Activated T-cell treated with anti-CD3 and anti-CD28 coated beads for 1 hour (primary cell): Measurements from ENCODE around the gene ZNF879.

Experiments
- DNase-seq: peaks from one replicate; pipeline ENCODE4 v3.0.0-alpha.2; 2020; ENCODE audit warnings: low read depth

The ZNF879 gene

GRCh38 chr5:179008667-179009066 lies 14.9 kb upstream of the ZNF879 start:
- no peak for DNase-seq

GRCh38 chr5:179033004-179033580 lies 9.5 kb downstream of the ZNF879 start:
- DNase-seq, result no peak

GRCh38 chr5:179044765-179045164 lies 21.2 kb downstream of the ZNF879 start:
- no peak for DNase-seq

GRCh38 chr5:179051784-179052183 lies 28.2 kb downstream of the ZNF879 start:
- DNase-seq, result no peak

GRCh38 chr5:179054036-179054785 lies 30.6 kb downstream of the ZNF879 start:
- DNase-seq, result no peak

- no peak for DNase-seq
These were observed 31.3 kb downstream of the ZNF879 start for GRCh38 chr5:179054876-179055275.

- DNase-seq, result no peak
These were observed 31.8 kb downstream of the ZNF879 start for GRCh38 chr5:179055436-179055835.

- DNase-seq, result no peak
These were observed 32.2 kb downstream of the ZNF879 start for GRCh38 chr5:179055841-179056240.

GRCh38 chr5:179060116-179061008 lies 36.8 kb downstream of the ZNF879 start, which contains the start of gene ZNF354C:
Gene ZNF354C (plus strand): TSS chr5:179060373. CDS start chr5:179062069, 1,696 bp downstream.
- peak; percentile 82 for DNase-seq

GRCh38 chr5:179061025-179061424 lies 37.4 kb downstream of the ZNF879 start:
- DNase-seq, result no peak

GRCh38 chr5:179065703-179066102 lies 42.1 kb downstream of the ZNF879 start:
- no peak for DNase-seq

GRCh38 chr5:179079165-179079987 lies 55.8 kb downstream of the ZNF879 start:
- no peak for DNase-seq

- no peak for DNase-seq
These were observed 57.1 kb downstream of the ZNF879 start for GRCh38 chr5:179080724-179081123.
